Activated naive CD4-positive, alpha-beta T cell treated with anti-CD3 and anti-CD28 coated beads, Interleukin-2, amount 50 U/mL, for 72 hours (primary cell): ENCODE data around the gene AANAT. TPM values are rescaled to one million over a fixed set of nuclear protein-coding genes. Genes with fewer than 3 reads are reported as not detected.
A peak's percentile ranks its signal among the peaks of the same experiment; 100 is the strongest.

Source experiments
- ATAC-seq, 2 donors: fragments of 150-1000 bp; cut with Tn5 transposase; 2 replicates each; pipeline ENCODE4 v1.10.0; 2021; ENCODE audit warnings: mild to moderate bottlenecking in 2 of 2, moderate library complexity in 2 of 2
- DNase-seq, 2 donors: peaks; one replicate each; pipeline ENCODE4 v3.0.0; 2021 to 2022; ENCODE audit warnings: low spot score in 2 of 2
- H3K27ac Mint-ChIP-seq, 2 donors: one replicate each; pipeline ENCODE4 v1.8.0; 2022; ENCODE audit warnings: mild to moderate bottlenecking in 2 of 2, mixed read lengths in 2 of 2
- H3K36me3 Mint-ChIP-seq, 2 donors: one replicate each; pipeline ENCODE4 v1.8.0; 2022; ENCODE audit warnings: mixed read lengths in 2 of 2
- H3K9me3 Mint-ChIP-seq, 2 donors: one replicate each; pipeline ENCODE4 v1.8.0; 2022; ENCODE audit warnings: mixed read lengths in 2 of 2
- total RNA-seq, 2 donors: library from RNA; stranded (reverse); gene quantifications; one replicate each; pipeline ENCODE4 v1.2.3, GENCODE V29; 2022

AANAT gene
- total RNA-seq, 2 donors from 2014 or later: not detected

DNA sequence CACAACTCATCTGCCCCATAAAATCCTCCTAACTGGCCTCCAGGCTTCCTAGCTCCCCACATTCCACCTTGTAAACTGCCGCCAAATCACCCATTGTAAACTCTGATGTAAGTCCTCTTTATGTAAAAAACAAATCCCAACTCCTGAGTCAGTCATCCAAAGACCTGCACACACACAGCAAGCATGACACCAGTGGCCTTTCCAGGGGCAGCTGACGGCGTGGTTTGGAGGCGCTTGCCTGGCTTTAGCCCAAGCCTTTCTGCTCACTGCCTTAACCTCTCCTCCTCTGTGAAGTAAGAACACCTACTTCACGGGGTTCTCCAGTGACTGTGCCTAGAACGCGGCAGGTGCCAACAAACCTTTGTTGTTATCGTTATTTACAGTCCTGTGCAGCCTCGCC, 28.5 kb upstream of the AANAT start:
- H3K9me3 Mint-ChIP-seq: no peaks in the 10 kb centered on the region
- H3K27ac Mint-ChIP-seq: no peak overlapping the region
- H3K36me3 Mint-ChIP-seq: peaks cover 0 to 6% of the 10 kb centered on the region in 2 donors
- DNase-seq: no peak
- ATAC-seq: no peak

DNA sequence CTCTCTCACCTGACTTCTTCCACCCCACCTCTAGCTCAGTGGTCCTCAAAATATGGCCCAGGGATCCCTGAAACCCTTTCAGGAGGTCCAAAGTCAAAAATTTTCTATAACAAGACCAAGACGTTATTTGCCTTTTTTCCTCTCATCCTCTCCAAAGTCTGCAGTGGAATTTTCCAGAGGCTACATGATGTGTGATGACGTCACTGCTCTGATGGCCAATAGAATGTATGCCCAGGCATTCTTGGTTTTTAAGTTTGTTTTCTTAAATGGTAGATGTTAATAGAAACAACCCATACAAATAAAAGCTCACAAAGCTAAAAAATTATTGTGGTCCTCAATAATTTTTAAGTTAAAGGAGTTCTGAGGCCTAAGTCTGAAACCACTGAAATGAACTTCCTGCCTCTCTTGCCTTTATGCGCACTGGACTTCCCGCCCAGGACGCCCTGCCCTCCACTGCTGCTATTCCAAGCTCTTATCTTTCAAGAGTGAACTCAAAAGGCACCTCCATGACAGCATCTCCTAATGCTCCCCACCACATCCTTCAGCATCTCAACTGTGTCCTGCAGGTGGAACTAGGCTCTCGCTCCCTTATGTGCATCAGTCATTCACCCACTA, 28.0 kb upstream of the AANAT start:
- Mint-ChIP-seq H3K36me3 (peaks cover 0 to 6% of the 10 kb centered on the region in 2 donors), H3K27ac (no peak overlapping the region)

GRCh38 chr17:76440751-76441362, 26.5 kb upstream of the AANAT start:
- ATAC-seq: no peak
- peak overlapping the region in 1 of 2 donors; percentile 24 for H3K27ac Mint-ChIP-seq

More for the DNA sequence above, 28.0 kb upstream of the AANAT start:
- peak in 1 of 2 donors; percentile 43 for DNase-seq
- no peak for ATAC-seq
- no peaks in the 10 kb centered on the region for H3K9me3 Mint-ChIP-seq

GRCh38 chr17:76441686-76442340, 25.6 kb upstream of the AANAT start:
- H3K36me3 Mint-ChIP-seq: peaks cover 0 to 6% of the 10 kb centered on the region in 2 donors
- DNase-seq: no peak
- H3K27ac Mint-ChIP-seq: peak overlapping the region in 1 of 2 donors; percentile 79
- no peak for ATAC-seq
- no peaks in the 10 kb centered on the region for H3K9me3 Mint-ChIP-seq

More at GRCh38 chr17:76440751-76441362, 26.5 kb upstream of the AANAT start:
- Mint-ChIP-seq H3K9me3 (no peaks in the 10 kb centered on the region), H3K36me3 (peaks cover 0 to 6% of the 10 kb centered on the region in 2 donors)
- no peak for DNase-seq

GRCh38 chr17:76442341-76443338, 24.8 kb upstream of the AANAT start:
- no peak for DNase-seq
- Mint-ChIP-seq H3K36me3 (peaks cover 0 to 6% of the 10 kb centered on the region in 2 donors), H3K27ac (peak overlapping the region; percentile 58 to 79), H3K9me3 (no peaks in the 10 kb centered on the region)
- no peak for ATAC-seq

GRCh38 chr17:76444518-76445311, 22.7 kb upstream of the AANAT start:
- Mint-ChIP-seq H3K9me3 (no peaks in the 10 kb centered on the region), H3K27ac (no peak overlapping the region), H3K36me3 (peaks cover 0 to 6% of the 10 kb centered on the region in 2 donors)
- DNase-seq: peak in 1 of 2 donors; percentile 31
- ATAC-seq: peak; percentile 17 to 27

GRCh38 chr17:76445697-76446448, 21.5 kb upstream of the AANAT start:
- H3K36me3 Mint-ChIP-seq: peaks cover 0 to 6% of the 10 kb centered on the region in 2 donors
- no peaks in the 10 kb centered on the region for H3K9me3 Mint-ChIP-seq
- DNase-seq (peak in 1 of 2 donors; percentile 16), ATAC-seq (no peak)
- H3K27ac Mint-ChIP-seq: peak overlapping the region; percentile 10 to 59

DNA sequence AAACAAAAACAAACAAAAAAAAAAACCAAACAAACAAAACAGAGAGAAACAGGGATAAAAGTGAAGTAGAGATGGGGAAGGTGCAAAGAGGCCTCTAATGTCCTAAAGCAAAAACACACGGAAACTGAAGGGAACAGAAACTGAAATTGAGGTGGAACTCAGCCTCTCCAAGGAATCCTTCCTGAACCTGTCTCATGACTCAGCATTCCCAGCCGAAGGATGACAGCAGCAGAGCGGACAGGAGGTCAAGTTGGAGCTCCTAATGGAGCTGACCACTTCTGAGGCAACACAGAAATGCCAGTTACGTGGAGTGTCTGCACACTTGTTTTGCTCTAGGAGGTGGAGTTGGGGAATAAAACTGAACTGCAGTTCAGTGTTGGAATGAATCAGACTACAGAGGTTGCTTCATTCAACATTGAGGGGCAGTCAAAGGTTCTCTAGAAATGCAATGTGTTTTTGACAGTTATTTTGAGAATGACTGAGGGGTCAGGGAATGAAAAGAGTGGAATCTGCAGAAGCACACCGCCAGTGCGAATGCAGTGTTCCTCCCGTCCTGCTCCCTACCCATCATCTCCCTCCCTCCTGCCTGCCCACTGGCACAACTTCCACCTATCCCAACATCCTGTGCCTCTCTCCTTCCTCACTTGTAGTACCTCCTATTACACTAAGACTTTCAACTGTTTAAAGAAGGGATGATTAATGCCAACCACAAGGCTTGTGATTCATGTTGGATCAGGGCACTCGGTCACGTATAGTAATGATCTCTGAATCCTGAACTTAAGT, 20.8 kb upstream of the AANAT start:
- no peaks in the 10 kb centered on the region for H3K9me3 Mint-ChIP-seq
- DNase-seq: peak in 1 of 2 donors; percentile 13
- H3K27ac Mint-ChIP-seq: peak overlapping the region; percentile 10 to 59
- peak; percentile 74 to 77 for ATAC-seq
- H3K36me3 Mint-ChIP-seq: peaks cover 0 to 6% of the 10 kb centered on the region in 2 donors

- DNase-seq (peak in 1 of 2 donors; percentile 50), ATAC-seq (peak; percentile 56 to 74)
- Mint-ChIP-seq H3K27ac (peak overlapping the region in 1 of 2 donors; percentile 59), H3K9me3 (no peaks in the 10 kb centered on the region), H3K36me3 (peaks cover 4 to 6% of the 10 kb centered on the region in 2 donors)
These were observed 19.3 kb upstream of the AANAT start for GRCh38 chr17:76447931-76448652.

DNA sequence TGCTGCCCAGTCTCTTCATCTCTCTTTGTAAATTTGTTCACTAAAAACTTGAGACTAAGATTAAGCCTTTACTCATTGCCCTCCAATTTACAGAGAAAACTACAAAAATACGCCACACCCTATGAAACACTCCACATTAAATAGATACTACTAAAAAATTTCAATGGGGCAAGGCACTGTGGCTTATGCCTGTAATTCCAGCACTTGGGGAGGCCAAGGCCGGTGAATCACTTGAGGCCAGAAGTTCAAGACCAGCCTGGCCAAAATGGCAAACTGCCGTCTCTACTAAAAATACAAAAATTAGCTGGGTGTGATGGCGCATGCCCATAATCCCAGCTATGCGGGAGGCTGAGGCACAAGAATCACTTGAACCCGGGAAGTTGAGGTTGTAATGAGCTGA, 18.3 kb upstream of the AANAT start:
- Mint-ChIP-seq H3K36me3 (peaks cover 0 to 4% of the 10 kb centered on the region in 2 donors), H3K27ac (no peak overlapping the region), H3K9me3 (no peaks in the 10 kb centered on the region)
- DNase-seq (no peak), ATAC-seq (no peak)

DNA sequence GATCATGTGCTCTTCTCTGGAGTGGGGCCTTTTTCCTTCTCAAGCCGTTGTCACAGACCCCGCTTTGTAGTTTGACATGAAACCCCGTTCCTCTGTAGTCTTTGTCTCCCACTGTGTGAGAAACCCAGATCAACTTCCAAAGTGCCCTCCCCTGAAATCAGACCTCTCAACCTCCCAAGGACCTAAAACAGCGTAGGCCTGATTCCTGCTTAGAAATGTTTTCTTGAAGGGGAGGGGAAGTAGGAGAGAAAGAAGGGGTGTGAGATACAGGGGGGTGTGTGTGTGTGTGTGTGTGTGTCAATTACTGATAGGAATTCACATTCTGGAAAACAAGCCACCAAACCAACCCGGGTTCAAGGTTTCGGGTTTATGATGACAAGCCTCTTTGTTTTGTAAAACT, 15.9 kb upstream of the AANAT start:
- H3K27ac Mint-ChIP-seq: peak overlapping the region; percentile 53 to 64
- no peak for ATAC-seq

GRCh38 chr17:76452127-76452659, 15.2 kb upstream of the AANAT start:
- ATAC-seq (peak; percentile 19 to 48), DNase-seq (no peak)
- Mint-ChIP-seq H3K9me3 (no peaks in the 10 kb centered on the region), H3K36me3 (peaks cover 0 to 4% of the 10 kb centered on the region in 2 donors), H3K27ac (peak overlapping the region in 1 of 2 donors; percentile 64)

More for the DNA sequence above, 15.9 kb upstream of the AANAT start:
- peak in 1 of 2 donors; percentile 16 for DNase-seq
- no peaks in the 10 kb centered on the region for H3K9me3 Mint-ChIP-seq
- H3K36me3 Mint-ChIP-seq: peaks cover 0 to 4% of the 10 kb centered on the region in 2 donors

DNA sequence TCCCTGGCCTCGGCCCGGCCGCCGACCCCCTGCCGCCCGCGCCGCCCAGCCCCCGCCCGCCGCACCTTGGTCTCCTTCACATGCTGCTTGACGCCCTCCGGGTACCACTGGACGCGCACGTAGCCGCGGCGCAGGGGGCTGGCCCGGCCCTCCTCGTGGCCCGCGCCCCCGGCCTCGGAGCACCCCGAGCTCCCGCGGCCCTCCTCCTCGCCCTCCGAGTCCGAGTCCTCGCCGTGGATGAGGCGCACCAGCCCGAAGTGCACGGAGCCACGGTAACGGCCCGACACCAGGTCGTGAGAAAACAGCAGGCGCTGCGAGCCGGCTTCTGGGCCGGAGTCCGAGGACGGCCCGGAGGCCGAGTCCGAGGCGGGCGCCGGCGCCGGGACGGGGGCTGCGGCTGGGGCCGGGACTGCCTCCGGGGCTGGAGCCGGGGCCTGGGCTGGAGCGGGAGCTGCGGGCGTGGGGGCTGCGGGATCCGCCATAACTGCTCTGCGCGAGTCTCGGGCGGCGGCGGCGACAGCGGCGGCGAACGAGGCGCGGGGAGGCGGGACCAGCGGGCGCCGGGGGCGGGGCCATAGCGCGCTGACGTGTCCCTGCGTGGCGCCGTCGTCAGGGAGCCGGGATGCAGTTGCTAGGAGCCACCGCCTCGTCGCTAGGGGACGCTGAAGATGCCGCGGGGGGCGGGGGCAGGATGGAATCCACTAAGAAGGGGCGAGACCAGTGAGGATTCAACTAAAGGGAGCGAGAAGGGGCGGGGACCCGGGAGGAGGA, 14.6 kb upstream of the AANAT start, which contains the start of gene UBE2O:
TSS of gene UBE2O (minus strand) at position 493 of the 771 bp plus-strand sequence. CDS start at position 482, 11 bp downstream.
- DNase-seq (peak; percentile 89 to 96), ATAC-seq (peak; percentile 95 to 96)
- Mint-ChIP-seq H3K27ac (peak within 1 kb of the TSS; percentile 73 to 94), H3K36me3 (peaks cover 0 to 4% of the 10 kb centered on the region in 2 donors), H3K9me3 (no peaks in the 10 kb centered on the region)
